ELF-1 (cell line): ENCODE data around the gene DERA.
"Not testable (repeated sequence)": the region's sequence is repeated elsewhere in the genome, so short reads cannot be mapped to it uniquely, and the experiment has no call there.

Experiments
- DNase-seq: peaks from one replicate; pipeline ENCODE4 v3.0.0-alpha.2; 2016; ENCODE audit warnings: low read depth, low spot score

Gene DERA

GRCh38 chr12:15904378-15904920 lies 6.7 kb upstream of the DERA start:
- DNase-seq: no peak

- DNase-seq: no peak
Observed at GRCh38 chr12:15910468-15910863, 666 bp upstream of the DERA start.

- peak; percentile 57 for DNase-seq
Observed at GRCh38 chr12:15911931-15912330, 799 bp downstream of the DERA start.

GRCh38 chr12:15914131-15914530 lies 3.0 kb downstream of the DERA start:
- not testable (repeated sequence) for DNase-seq

- no peak for DNase-seq
Observed at GRCh38 chr12:15918066-15918465, 6.9 kb downstream of the DERA start.

GRCh38 chr12:15919418-15919817 lies 8.3 kb downstream of the DERA start:
- no peak for DNase-seq

- DNase-seq: peak; percentile 55
Observed at GRCh38 chr12:15924956-15925355, 13.8 kb downstream of the DERA start.

GRCh38 chr12:15928346-15928745 lies 17.2 kb downstream of the DERA start:
- no peak for DNase-seq

GRCh38 chr12:15928870-15929571 lies 17.9 kb downstream of the DERA start:
- no peak for DNase-seq

GRCh38 chr12:15931590-15932053 lies 20.5 kb downstream of the DERA start:
- no peak for DNase-seq

- no peak for DNase-seq
Observed at GRCh38 chr12:15932327-15932726, 21.2 kb downstream of the DERA start.

GRCh38 chr12:15932971-15933370 lies 21.8 kb downstream of the DERA start:
- DNase-seq: no peak

GRCh38 chr12:15933751-15934150 lies 22.6 kb downstream of the DERA start:
- no peak for DNase-seq

- DNase-seq: no peak
Observed at GRCh38 chr12:15936751-15937150, 25.6 kb downstream of the DERA start.

- no peak for DNase-seq
Observed at GRCh38 chr12:15937902-15938301, 26.8 kb downstream of the DERA start.

- DNase-seq: no peak
Observed at GRCh38 chr12:15939111-15939510, 28.0 kb downstream of the DERA start.

- no peak for DNase-seq
Observed at GRCh38 chr12:15942475-15942874, 31.3 kb downstream of the DERA start.

GRCh38 chr12:15943519-15943918 lies 32.4 kb downstream of the DERA start:
- not testable (repeated sequence) for DNase-seq

GRCh38 chr12:15948461-15948860 lies 37.3 kb downstream of the DERA start:
- DNase-seq: not testable (repeated sequence)

GRCh38 chr12:15955281-15955680 lies 44.1 kb downstream of the DERA start:
- no peak for DNase-seq

GRCh38 chr12:15956010-15956409 lies 44.9 kb downstream of the DERA start:
- no peak for DNase-seq

GRCh38 chr12:15956413-15957185 lies 45.5 kb downstream of the DERA start:
- no peak for DNase-seq

- no peak for DNase-seq
Observed at GRCh38 chr12:15962760-15963159, 51.6 kb downstream of the DERA start.
